SK-N-SH (cell line): ENCODE results near the gene AXL.

Experiments
- EZH2phosphoT487 ChIP-seq: fragments of 200-600 bp; sonication (generic); IDR thresholded peaks from 2 replicates; pipeline ENCODE4 v1.6.1; 2017; ENCODE audit warnings: low read depth, mixed run types, mild to moderate bottlenecking, antibody characterized with exemption, moderate library complexity, borderline replicate concordance
- GABPA ChIP-seq: IDR thresholded peaks from 2 replicates; pipeline ENCODE4 v1.4.0; 2012; ENCODE audit warnings: low read depth, mild to moderate bottlenecking
- JUND ChIP-seq: IDR thresholded peaks from 2 replicates; pipeline ENCODE4 v1.4.0; 2012
- POLR2AphosphoS5 ChIP-seq: IDR thresholded peaks from 2 replicates; pipeline ENCODE4 v1.6.1; 2012; ENCODE audit warnings: low read depth, low read length
- RCOR1 ChIP-seq: fragments of 150-350 bp; IDR thresholded peaks from 2 replicates; pipeline ENCODE4 v1.6.1; 2017; ENCODE audit warnings: antibody characterized with exemption, low read length
- RXRA ChIP-seq: IDR thresholded peaks from 2 replicates; pipeline ENCODE4 v1.4.0; 2012; ENCODE audit warnings: low read depth, mild to moderate bottlenecking, borderline replicate concordance
- TAF1 ChIP-seq: IDR thresholded peaks from 2 replicates; pipeline ENCODE4 v1.6.1; 2012; ENCODE audit warnings: low read depth, mild to moderate bottlenecking, low read length, moderate library complexity, borderline replicate concordance
- TF ChIP-seq, protein P1 (sequence below): fragments of 200-600 bp; sonication (generic); IDR thresholded peaks from 2 replicates; pipeline ENCODE4 v1.6.1; 2017; ENCODE audit warnings: antibody characterized with exemption, mild to moderate bottlenecking, moderate library complexity
- TF ChIP-seq, protein P2 (sequence below): fragments of 150-350 bp; IDR thresholded peaks from 2 replicates; pipeline ENCODE4 v1.6.1; 2017; ENCODE audit warnings: antibody characterized with exemption, low read length, low read depth, borderline replicate concordance

DNA sequence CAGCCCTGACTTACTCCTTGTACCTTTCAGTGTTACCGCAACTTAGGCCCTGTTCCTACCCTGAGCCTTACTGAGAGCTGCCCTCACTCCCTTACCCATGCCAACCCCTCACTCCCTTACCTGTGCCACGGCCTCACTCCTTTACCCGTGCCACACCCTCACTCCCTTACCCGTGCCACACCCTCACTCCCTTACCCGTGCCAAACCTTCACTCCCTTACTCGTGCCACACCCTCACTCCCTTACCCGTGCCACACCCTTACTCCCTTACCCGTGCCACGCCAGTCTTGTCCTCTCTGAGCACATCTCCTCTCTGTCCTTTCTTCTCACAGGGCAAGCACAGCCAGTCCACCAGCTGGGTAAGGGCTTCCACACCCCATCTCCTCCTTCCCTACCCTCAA, 20.3 kb downstream of the AXL start:
- no peak for TF ChIP-seq GABPA
- no peak for TF ChIP-seq POLR2AphosphoS5
- TF ChIP-seq, protein P1, sequence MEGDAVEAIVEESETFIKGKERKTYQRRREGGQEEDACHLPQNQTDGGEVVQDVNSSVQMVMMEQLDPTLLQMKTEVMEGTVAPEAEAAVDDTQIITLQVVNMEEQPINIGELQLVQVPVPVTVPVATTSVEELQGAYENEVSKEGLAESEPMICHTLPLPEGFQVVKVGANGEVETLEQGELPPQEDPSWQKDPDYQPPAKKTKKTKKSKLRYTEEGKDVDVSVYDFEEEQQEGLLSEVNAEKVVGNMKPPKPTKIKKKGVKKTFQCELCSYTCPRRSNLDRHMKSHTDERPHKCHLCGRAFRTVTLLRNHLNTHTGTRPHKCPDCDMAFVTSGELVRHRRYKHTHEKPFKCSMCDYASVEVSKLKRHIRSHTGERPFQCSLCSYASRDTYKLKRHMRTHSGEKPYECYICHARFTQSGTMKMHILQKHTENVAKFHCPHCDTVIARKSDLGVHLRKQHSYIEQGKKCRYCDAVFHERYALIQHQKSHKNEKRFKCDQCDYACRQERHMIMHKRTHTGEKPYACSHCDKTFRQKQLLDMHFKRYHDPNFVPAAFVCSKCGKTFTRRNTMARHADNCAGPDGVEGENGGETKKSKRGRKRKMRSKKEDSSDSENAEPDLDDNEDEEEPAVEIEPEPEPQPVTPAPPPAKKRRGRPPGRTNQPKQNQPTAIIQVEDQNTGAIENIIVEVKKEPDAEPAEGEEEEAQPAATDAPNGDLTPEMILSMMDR: no peak
- TF ChIP-seq, protein P2, sequence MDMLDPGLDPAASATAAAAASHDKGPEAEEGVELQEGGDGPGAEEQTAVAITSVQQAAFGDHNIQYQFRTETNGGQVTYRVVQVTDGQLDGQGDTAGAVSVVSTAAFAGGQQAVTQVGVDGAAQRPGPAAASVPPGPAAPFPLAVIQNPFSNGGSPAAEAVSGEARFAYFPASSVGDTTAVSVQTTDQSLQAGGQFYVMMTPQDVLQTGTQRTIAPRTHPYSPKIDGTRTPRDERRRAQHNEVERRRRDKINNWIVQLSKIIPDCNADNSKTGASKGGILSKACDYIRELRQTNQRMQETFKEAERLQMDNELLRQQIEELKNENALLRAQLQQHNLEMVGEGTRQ: no peak
- no peak for TF ChIP-seq EZH2phosphoT487
- TF ChIP-seq JUND: no peak
- TF ChIP-seq RCOR1: no peak
- TF ChIP-seq RXRA: no peak
- no peak for TF ChIP-seq TAF1
